GM18498 (cell line): ENCODE results near the gene GALNT13.

Experiments used
- ATAC-seq: cut with Tn5 transposase; IDR thresholded peaks from one replicate; pipeline ENCODE4 v1.9.1; 2021; ENCODE audit warnings: mild to moderate bottlenecking, moderate library complexity; ENCODE audit not compliant: unreplicated experiment

The GALNT13 gene

DNA sequence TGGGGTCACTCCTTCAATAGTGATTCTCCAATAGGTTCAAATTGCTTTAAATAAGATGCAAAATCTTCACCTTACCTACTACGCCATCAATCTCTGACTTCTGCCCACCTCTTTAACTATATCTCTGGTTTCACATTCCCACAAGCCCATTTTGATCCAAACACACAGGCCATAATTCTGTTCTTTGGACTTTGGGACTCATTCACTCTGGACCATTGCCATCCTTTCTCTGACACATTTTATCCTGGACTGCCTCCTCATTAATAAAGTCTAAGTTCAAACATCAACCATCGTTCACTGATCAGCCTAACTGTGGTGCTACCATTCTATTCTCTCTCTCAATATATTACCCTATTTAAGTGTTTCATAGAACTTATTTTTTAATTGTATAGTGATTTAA is 332.2 kb downstream of the GALNT13 start:
- no peak for ATAC-seq

DNA sequence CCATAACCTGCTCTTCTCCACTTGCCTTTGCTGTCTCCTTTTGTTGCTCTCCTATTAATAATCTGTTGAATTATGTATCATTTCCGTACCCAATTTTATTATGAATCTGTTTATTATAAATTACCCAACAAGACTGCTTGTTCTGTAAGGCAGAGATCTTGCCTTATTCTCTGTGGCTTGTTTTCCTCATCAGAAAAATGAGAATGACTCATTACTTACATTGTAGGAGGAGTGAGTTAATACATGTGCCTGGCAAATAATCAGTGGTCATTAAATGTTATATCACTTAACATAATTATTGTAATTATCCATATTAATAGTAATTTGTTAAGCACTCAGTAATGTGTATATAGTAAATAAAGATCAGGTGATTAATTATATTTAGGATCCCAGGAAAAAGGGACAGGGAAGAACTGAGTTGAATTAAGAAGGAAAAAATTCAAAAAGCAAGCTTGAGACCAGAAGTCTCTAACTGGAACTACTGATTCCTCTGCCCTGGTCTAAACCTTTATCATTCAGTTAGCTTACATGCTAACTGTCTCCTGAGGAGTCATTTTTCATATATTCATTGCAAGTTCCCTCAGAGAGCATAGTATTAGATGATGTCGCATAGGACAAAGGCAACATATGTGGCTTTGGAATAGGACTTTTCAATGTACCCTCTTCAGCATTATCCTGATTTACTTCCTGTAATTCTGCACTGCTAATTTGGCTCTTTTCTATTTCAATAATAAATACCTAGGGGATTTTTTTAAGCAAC is 335.7 kb downstream of the GALNT13 start:
- ATAC-seq = no peak

DNA sequence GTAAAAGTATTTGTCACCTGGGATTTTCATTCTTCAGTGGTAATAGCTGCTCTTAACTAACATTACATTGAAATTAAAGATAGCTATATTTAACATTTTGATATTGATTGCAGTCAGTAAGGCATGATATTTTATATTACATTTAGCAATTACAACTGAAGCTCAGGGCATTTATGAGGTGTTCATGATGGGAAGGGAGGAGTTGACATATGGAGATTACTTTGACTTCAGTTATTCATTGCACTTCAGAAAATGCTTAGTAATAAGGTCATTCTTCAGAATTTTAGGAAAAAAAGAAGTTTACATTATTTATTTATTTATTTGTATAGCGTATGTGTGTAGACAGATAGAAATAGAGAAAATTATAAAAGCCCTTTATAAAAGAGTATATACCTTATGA is 352.0 kb downstream of the GALNT13 start:
- no peak for ATAC-seq

DNA sequence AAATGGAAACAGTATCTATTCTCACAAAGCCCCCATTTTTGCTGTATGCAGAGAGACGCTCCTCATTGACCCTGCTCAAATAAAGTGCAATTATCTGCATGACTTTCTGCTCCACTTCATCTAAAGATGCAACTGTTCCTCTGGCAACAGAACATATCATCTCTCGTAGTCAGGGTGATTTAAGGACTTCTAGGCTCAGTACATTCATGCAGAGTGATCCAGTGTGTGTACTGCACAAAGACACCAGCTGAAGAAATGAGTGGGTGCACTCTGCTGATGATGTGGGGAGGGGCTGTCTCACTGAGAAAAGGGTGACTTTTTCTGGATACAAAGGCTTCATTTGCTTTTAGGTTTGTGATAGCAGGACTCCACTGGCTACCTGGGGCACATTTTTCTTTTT is 355.2 kb downstream of the GALNT13 start:
- no peak for ATAC-seq

GRCh38 chr2:154228566-154229280 is 357.0 kb downstream of the GALNT13 start:
- ATAC-seq = no peak

DNA sequence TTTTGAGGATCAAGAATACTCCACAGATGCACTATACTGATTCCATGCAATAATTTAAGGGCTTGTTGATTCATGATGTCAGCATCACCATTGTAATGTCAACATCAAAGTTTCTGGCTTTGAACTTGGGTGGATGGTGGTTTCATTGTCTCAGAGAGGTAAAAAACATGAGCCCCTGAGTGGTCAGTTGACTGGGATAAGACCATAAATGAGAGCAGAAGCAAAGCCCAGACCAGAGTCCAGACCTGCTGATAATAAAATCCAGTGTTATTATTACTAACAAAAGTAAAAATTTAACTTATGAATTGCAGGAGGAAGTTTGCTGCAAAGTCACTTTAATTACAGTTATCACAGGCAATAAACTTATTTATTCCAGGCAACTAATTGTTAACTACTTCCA is 358.2 kb downstream of the GALNT13 start:
- ATAC-seq = no peak

- no peak for ATAC-seq
Measured at GRCh38 chr2:154231021-154231420, 359.3 kb downstream of the GALNT13 start.

DNA sequence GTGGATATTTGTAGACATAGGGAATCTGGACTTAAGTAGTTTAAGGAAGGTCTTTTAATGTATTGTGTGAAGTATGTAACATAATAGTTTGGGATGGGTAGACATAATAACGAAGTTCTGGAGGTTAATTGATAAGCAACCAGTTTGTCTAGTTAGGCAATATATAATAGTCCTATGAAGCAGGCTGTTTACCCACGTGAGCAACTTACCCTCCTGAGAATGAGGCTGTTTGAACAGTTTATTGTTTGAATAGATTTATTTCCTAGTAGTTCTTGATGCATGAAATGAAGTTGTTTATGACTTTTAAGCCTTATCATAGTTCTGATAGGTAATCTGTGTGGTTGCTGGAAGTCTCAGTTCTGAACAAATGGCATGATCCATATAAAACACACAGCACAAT is 361.5 kb downstream of the GALNT13 start:
- ATAC-seq = no peak

DNA sequence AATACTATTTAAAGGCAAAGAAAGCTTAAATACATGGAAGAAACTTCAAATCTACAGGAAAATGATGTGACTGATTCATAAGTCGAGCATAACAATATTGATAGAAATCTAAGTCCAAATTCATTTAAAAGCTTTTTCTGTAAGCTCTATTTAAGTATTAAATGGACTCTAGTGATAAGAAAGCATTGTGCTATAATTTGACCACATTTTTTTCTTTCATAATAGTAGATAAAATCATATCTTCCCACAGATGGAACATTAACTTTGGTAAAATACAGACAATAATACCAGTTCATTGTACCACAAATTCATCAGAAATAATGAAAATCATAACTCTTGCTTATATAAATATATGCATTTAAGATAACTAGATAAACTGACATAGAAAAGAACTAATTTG is 366.5 kb downstream of the GALNT13 start:
- ATAC-seq = no peak

DNA sequence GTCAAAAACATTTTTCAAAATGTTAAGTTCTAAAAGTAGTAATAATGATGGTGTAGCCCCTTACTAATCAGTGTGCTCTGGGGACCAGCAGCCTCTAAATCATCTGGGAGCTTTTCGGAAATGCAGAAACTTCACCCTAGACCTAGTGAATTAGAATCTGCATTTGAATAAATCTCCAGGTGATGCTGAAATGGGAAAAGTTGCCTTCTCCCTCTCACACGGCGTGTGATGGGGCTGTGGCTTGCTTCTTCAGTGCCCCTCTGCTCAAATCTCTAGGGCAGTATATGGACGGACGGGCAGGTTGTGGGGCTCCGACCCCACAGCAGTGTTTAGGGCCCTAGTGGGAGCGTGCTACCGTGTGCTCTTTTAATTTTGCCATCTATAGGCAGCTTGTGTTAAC is 368.6 kb downstream of the GALNT13 start:
- ATAC-seq = no peak

- ATAC-seq = no peak
Measured at GRCh38 chr2:154240921-154241379, 369.2 kb downstream of the GALNT13 start.

- no peak for ATAC-seq
Measured at GRCh38 chr2:154242687-154243086, 371.0 kb downstream of the GALNT13 start.

DNA sequence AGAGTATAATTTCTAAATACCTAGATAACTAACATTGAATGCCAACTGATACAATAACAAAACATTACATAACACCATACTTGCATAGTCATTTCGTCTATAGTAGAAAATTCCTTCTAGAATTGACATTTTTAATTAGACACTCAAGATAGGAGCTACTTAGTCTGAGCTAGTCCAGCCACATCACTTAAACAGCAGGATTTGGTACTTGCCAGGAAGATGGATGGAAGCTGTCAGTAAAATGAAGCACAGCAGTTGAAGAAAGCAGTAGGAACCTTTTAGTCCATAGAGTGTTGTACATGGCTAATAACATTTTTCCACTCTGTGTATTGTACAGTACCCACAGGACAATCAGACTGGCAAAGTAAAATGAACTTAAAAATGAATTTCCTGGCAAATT is 372.0 kb downstream of the GALNT13 start:
- no peak for ATAC-seq

DNA sequence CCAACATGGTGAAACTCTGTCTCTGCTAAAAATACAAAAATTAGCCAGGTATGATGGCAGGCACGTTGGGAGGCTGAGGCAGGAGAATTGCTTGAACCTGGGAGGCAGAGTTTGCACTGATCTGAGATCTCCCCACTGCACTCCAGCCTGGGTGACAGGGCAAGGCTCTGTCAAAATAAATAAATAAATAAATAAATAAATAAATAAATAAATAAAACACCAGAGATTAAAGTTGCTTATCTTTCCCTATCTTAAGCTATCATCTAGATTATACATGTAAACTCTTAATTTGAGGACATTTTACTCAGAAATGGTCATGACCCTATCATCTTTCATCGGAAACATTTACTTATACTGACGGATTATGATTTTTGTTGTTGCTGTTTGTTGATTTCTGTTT is 373.2 kb downstream of the GALNT13 start:
- ATAC-seq = no peak

- no peak for ATAC-seq
Measured at GRCh38 chr2:154247503-154247902, 375.8 kb downstream of the GALNT13 start.

DNA sequence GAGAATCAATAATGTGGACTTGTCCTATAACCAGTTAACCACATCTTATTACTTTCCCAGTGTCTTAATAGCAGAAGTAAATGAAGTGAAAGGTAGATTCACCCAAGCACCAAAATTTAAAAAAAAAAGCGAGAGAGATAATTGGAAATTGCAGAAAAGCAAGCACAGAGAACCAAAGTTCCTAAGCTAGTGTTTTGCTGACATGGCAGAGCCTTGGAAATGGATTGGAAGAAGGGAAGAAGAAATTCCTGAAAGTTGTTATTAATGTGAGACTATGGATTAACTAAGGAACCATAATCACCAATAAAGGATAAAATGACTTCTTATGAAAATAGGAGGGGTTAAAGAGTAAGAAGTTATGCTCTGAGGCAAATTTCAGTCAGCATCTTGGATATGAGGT is 384.4 kb downstream of the GALNT13 start:
- no peak for ATAC-seq

GRCh38 chr2:154259030-154259429 is 387.3 kb downstream of the GALNT13 start:
- ATAC-seq = no peak

DNA sequence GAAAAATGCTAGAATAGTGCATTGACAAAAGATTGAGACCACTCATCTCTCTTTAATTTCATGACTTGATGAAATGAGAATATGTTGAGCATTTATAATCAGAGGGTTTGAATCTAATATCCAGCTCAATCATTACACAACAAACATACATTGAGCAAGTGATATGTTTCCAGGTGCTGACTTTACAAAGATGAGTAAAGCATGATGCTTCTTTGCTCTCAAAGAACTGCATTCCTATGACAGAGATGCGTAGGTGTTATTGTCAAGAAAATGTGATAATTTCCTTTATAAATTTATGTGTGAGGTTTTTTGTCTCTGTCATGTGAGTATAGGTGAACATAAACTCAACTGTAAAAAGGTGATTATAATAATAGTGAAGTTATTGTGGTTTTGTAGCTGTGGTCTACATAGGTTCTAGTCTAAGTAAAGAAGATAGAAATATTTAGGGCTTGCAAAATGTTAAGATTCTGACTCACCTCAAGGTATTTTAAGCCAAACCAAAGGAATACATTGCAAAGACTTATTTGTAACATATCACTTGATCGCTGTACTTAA is 389.8 kb downstream of the GALNT13 start:
- ATAC-seq = no peak

- no peak for ATAC-seq
Measured at GRCh38 chr2:154263206-154263605, 391.5 kb downstream of the GALNT13 start.

DNA sequence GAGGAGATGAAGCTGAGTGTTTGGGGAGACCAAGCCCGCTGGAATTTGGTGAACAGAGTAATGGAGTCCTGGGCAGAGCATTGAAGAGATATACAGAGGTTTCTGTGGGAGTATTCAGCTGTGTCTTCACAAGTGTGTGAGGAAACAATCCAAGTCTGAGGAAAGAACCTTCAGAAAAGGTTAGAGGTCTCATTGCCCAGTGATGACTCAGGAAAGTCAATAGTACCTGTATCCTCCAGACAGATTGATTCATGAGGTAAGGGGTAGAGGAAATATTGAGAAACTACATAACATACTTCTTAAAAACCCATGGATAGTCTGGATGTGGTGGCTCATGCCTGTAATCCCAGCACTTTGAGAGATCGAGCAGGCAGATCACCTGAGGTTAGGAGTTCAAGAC is 392.3 kb downstream of the GALNT13 start:
- no peak for ATAC-seq

GRCh38 chr2:154267983-154268382 is 396.3 kb downstream of the GALNT13 start:
- ATAC-seq = no peak

DNA sequence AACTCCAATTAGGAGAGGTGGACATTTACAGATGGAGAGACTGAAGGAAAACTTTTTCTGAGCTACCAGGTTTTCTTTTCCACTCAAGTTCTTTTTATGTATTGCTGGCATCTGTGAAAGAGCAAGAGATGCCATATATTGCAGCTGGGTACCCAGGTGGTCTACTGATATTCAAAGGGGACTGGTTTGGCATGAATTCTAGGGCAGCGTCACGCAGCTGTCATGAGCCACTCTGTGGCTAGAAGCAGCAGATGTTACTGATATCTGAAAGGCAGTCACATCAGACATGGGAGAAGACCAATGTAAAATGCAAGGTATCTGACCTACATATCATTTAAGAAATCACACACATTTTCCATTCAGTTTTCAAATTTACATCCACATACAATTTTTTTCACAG is 408.8 kb downstream of the GALNT13 start:
- ATAC-seq = no peak
